Stimulated activated CD8-positive, alpha-beta memory T cell treated with anti-CD3 and anti-CD28 coated beads, Interleukin-15, amount 100 ng/mL, for 48 hours (primary cell): Measurements from ENCODE around the gene ANKRD27.
"Not testable (repeated sequence)": the region's sequence is repeated elsewhere in the genome, so short reads cannot be mapped to it uniquely, and the experiment has no call there.

ENCODE experiments used
- DNase-seq, 2 donors: peaks; one replicate each; pipeline ENCODE4 v3.0.0-alpha.2; 2020; ENCODE audit warnings: low read depth in 2 of 2

Gene ANKRD27

DNA sequence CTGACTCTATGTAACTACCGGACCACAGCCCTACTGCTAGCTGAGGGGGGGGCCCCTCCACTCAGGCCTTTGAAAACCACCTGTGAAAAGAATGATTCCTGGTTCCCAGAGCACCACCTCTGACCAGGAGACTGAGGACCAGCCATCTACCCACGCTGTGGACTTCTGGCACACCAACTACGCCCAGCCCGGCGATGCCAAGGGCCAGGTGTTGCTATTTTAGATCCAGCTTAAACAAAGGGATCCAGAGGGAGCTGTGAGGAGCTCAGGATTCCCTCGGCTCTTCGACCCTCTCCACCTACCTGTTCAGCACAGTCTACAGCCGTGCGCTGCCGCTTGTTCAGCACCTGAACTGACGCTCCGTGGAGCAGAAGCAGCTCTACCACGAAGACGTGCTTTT, 71.0 kb downstream of the ANKRD27 start:
- no peak for DNase-seq

- DNase-seq, result no peak
Observed at GRCh38 chr19:32599736-32600157, 75.2 kb downstream of the ANKRD27 start.

DNA sequence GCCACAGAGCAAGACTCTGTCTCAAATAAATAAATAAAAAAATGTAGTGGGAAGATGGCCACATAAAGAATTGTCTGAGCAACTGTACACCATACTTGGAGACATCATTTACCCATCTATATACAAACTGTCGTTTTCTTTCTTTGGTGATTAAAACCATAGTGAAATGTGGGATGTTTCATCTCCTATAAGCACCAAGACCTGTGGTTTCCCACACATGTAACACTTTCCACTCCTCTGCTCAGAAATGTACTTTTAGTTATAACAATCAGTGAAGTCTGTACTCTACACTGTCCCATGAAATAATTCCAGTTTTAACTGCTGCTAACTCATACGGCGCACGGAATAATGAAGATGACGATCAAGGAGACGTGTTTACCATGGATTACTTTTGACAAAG, 75.7 kb downstream of the ANKRD27 start:
- no peak for DNase-seq

DNA sequence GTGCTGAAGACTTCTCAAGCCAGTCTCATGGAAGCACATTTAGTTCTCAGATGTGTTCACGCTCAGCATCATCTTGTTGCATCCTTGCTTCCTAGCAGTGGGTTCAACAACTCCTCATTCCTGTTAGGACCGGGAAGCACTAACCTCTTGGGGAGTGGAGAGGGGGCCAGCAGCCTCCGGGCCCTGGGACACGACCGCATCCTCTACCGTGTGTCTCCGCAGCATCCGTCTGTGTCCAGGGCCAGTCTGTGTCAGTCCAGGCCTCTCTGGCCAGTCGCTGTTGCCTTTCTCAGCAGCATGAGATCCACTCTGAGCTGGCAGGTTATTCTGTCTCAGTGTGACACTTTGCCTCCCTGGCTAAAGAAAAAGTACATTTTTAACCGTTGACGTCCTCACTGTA, 77.0 kb downstream of the ANKRD27 start:
- no peak for DNase-seq

DNA sequence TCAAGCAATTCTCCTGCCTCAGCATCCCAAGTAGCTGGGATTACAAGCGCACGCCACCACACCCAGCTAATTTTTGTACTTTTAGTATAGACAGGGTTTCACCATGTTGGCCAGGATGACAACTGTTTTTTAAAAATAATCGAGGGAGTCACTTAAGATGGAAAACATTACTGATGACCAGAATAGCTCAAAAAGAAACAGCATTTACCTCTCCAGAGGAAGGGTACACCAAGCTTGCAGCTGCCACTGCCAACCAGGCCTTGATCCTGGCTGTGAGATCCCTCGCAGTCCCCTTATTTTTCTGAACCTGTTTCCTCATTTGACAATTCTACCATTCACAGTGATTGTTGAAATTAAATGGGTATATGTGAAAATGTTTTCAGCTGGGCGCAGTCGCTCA, 79.5 kb downstream of the ANKRD27 start:
- no peak for DNase-seq

- DNase-seq, result no peak
Observed at GRCh38 chr19:32594021-32594420, 81.0 kb downstream of the ANKRD27 start.

GRCh38 chr19:32587747-32588504, 87.1 kb downstream of the ANKRD27 start:
- DNase-seq, result not testable (repeated sequence)

DNA sequence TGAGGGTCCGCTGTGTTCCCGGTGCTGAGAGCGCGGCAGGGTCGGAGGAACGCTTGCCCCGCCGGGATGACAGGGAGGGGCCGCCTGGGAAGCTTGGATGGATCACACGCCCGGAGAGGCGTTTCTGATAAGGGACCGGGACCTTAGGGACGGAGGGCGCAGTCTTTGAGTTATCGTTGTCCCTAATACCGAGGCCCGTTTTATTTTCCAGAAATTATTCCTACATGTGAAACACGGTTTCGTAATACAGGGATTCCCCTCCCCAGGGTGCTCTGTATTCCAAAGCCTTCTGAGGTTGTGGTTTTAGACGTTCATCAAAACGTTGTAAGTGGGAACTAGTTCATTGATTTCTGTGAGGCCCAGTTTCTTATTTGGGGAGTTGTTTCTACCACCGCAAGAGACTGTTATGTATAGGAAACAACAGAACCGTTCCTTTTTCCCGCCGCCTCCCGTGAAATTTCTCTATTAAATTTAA, 93.2 kb downstream of the ANKRD27 start:
- no peak for DNase-seq

- peak; percentile 97 for DNase-seq
Observed at GRCh38 chr19:32580901-32581704, 93.9 kb downstream of the ANKRD27 start, which contains the start of gene PDCD5. PDCD5 (plus strand) TSS chr19:32581190; CDS start chr19:32581262, 72 bp downstream.

DNA sequence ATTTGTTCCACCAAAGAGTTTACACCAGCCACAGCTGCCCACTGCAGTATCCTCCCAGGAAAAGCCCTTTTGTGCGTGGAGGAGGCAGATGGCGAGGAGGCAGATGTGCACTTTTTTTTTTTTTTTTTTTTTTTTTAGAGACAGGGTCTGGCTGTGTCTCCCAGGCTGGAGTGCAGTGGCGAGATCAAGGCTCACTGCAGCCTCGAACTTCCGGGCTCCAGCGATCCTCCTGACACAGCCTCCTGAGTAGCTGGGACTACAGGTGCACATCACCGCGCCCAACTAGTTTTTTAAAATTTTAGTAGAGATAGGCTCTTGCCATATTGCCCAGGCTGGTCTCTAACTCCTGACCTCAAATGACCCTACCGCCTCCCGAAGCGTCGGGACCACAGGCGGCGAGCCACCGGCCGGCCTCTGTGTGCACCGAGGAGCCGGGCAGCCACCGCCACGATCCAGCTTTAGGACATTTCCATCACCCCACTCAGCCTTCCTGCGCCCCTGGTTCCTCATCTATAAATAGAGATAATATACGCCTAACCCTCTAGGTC, 94.6 kb downstream of the ANKRD27 start:
- no peak for DNase-seq

DNA sequence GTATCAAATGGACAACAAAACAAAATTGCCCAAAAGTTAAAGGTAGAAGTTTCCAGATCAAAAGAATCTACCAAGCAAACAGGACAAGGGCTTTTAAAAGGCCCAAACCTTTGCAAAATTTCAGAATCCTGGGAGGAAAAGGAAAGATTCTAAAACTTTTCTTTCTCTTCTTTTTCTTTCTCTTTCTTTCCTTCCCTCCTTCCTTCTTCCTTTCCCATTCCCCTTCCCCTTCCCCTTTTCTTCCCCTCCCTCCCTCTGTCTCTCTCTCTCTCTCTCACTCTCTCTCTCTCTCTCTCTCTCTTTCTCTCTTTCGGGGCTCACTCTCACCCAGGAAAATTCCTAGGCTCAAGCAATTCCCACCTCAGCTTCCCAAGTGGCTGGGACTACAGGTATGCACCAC, 98.2 kb downstream of the ANKRD27 start:
- DNase-seq, result no peak

DNA sequence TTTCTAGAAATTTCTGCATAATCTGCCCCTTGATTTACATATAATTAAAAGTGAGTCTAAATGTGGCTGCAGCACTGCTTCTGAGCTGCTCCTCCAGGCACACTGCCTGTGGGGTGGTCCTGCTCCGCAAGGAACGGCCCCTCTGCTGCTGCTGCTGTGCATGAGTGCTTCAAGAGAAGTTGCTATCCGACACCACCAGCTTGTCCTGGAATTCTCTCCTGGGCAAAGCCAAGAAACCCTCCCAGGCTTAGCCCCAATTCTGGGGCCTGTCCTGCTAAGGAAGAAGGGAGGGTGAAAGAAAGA, 101.5 kb downstream of the ANKRD27 start:
- DNase-seq, result no peak

DNA sequence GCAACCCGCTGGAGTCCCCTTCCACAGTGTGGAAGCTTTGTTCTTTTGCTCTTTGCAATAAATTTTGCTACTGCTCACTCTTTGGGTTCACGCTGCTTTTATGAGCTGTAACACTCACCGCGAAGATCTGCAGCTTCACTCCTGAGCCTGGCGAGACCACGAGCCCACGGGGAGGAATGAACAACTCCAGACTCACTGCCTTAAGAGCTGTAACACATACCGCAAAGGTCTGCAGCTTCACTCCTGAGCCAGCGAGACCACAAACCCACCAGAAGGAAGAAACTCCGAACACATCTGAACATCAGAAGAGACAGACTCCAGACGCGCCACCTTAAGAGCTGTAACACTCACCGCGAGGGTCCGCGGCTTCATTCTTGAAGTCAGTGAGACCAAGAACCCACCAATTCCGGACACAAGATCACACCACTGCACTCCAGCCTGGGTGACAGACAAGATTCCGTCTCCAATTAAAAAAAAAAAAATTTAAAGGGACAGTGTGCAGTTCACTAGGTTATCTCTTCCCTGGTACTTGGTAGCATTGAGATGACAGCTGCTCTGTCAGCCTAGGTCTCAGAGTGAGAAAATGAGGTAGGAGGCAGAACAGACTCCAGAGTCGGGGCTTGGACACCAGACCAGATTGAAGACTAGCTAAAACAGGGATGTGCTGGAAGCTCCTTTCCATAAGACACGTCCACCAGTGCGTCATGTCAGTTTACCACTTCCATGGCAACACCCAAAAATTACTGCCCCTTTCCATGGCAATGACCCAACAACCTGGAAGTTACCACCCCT, 102.1 kb downstream of the ANKRD27 start:
- peak in 1 of 2 donors; percentile 15 for DNase-seq

GRCh38 chr19:32571471-32572075, 103.4 kb downstream of the ANKRD27 start:
- not testable (repeated sequence) for DNase-seq

DNA sequence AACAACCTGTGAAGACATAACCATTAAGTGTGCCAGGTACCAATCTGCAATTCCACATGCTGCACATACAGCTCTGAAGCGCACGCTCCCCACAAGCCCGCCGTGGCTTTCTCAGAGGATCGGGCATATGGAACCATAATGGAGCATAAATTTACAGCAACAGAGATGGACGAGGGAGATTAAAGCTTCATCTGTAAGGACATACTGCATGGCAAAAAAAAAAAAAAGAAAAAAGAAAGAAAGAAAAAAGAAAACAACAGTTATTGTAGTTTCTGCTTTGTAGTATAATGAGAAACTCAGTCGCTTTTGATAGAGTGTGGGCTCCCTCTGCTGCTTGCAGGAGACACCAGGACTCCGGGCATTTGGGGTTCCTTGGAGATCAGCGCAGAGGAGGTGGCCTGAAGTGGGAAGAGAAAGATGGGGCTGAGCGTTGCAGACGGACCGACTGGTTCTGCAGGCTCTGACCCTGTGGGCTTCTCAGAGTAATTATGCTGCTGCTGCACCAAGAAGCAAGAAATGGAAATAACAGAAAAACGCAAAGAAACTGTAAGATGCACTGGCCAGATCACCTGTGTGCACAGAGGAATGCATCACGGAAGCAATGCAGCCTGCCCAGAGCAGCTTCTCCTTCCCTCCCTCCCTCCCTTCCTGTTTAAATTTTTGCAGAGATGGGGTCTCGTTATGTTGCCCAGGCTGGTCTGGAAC, 104.7 kb downstream of the ANKRD27 start:
- DNase-seq, result peak in 1 of 2 donors; percentile 4

DNA sequence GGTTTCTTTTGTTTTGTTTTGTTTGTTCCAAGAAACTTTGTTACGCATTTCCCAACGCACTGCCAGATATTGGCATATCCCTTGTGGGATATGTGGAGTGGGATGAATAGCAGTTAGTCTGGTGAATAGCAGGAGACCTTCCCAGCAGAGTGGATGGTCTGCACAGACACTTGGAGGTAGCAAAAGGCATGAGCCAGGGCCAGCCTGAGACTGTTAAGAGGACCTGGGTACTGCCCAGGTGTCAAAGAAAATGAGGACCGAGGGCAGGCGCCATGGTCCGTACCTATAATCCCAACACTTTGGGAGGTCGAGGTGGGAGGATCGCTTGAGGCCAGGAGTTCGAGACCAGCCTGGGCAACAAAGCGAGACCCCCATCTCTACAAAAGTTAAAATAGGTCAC, 107.5 kb downstream of the ANKRD27 start:
- no peak for DNase-seq

GRCh38 chr19:32566246-32566830, 108.6 kb downstream of the ANKRD27 start:
- no peak for DNase-seq

DNA sequence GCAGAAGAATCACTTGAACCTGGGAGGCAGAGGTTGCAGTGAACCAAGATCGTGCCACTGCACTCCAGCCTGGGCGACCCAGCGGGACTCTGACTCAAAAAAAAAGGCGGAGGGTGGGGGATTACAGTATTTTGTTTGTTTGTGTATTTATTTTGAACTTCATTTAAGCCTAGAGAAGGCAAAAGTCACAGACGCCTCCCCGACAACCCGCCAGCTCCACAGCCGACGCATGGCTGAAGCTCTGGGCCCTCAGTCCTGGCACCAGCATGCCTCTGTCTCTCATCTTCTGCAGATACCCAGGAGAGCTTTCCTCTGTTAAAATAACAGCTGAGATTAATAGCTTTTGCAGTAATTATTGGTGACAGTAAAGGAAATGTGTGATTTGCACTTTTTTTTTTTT, 111.2 kb downstream of the ANKRD27 start:
- no peak for DNase-seq

DNA sequence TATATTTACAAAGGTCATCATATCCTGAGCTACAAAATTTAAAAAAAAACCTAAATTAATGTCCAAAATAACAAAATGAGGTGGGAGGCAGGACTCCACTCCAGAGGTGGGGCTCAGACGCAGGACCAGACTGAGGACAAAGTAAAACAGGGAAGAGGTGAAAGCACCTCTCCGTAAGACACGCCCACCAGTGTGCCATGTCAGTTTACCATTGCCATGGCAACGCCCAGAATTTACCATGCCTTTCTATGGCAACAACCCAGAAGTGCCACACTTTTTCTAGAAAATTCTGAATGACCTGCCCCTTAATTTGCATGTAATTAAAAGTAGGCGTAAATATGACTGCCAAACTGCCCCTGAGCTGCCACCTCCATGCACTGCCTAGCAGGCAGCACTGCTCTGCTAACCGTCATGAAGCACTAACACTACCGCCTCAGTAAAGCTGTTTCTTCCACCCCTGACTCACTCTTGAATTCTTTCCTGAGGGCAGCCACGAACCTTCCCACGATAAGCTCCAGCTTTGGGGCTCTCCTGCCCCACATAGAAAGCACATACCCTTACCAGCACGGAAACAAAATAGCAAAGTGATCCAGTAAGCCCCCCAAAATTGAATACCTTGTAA, 116.3 kb downstream of the ANKRD27 start:
- no peak for DNase-seq

- no peak for DNase-seq
Observed at GRCh38 chr19:32555786-32556185, 119.2 kb downstream of the ANKRD27 start.
